Panc1 (cell line): ENCODE measurements around the gene PSMB11.

Source experiments
- CTCF ChIP-seq: fragments of 450-650 bp; IDR thresholded peaks from 2 replicates; pipeline ENCODE4 v1.5.1; 2017; ENCODE audit warnings: mild to moderate bottlenecking
- POLR2AphosphoS5 ChIP-seq: IDR thresholded peaks from 2 replicates; pipeline ENCODE4 v1.6.1; 2012; ENCODE audit warnings: mild to moderate bottlenecking, low read depth, low read length, moderate library complexity
- REST ChIP-seq, 2 experiments: IDR thresholded peaks; 2 replicates each; pipeline ENCODE4 v1.6.1; 2011 to 2012; ENCODE audit warnings: low read depth in 2 of 2, control low read depth in 1 of 2, low read length in 1 of 2, mild to moderate bottlenecking in 1 of 2, moderate library complexity in 1 of 2; ENCODE audit not compliant: insufficient read depth in 1 of 2
- SIN3A ChIP-seq: IDR thresholded peaks from 2 replicates; pipeline ENCODE4 v1.6.1; 2012; ENCODE audit warnings: low read depth, mild to moderate bottlenecking, low read length, moderate library complexity, borderline replicate concordance; ENCODE audit not compliant: insufficient read depth
- TCF7L2 ChIP-seq: IDR thresholded peaks from 2 replicates; pipeline ENCODE4 v1.6.1; 2011; ENCODE audit warnings: mild to moderate bottlenecking, low read depth, low read length, inconsistent platforms

- no peak for TF ChIP-seq REST (IDR thresholded peaks at IDR 0.05; ENCODE audit: insufficient read depth in 1 of 2, low read depth in 2 of 2, low read length in 1 of 2)
- TF ChIP-seq CTCF = no peak
- TF ChIP-seq POLR2AphosphoS5 = no peak
- no peak for TF ChIP-seq TCF7L2
- no peak for TF ChIP-seq SIN3A
These were observed 48.2 kb downstream of the PSMB11 start for GRCh38 chr14:23090254-23090636.
